ENCODE results near the gene PRR29.

PRR29 gene

GRCh38 chr17:64024781-64025731 is 26.9 kb downstream of the PRR29 start:
- no peak for TF ChIP-seq EZH2 (IDR thresholded peaks at IDR 0.05; ENCODE audit: borderline replicate concordance, low read length)
- TF ChIP-seq CTCF (IDR thresholded peaks at IDR 0.05; ENCODE audit: low read length), result no peak
- H3K27me3 ChIP-seq (ENCODE audit: insufficient read depth, low read length), result no peaks in the 10 kb centered on the region
- H3K36me3 ChIP-seq (ENCODE audit: insufficient read depth, low read length), result no peaks in the 10 kb centered on the region
- peak overlapping the region; percentile 54 for H3K9ac ChIP-seq (ENCODE audit: low read length)
- peak overlapping the region; percentile 55 for H3K4me2 ChIP-seq (ENCODE audit: low read length)
- peaks cover 19% of the 10 kb centered on the region for H3F3A ChIP-seq (ENCODE audit: insufficient read depth, low read length)
- no peaks in the 10 kb centered on the region for H3K79me2 ChIP-seq (ENCODE audit: insufficient read depth, low read length)
- no peaks in the 10 kb centered on the region for H3K9me2 ChIP-seq (ENCODE audit: low read depth, low read length)
- peaks cover 62% of the 10 kb centered on the region for H3K4me1 ChIP-seq (ENCODE audit: insufficient read depth, low read length, severe bottlenecking)
- H3K27ac ChIP-seq (ENCODE audit: low read depth, low read length, poor library complexity, severe bottlenecking), result peak overlapping the region; percentile 94
- H2AFZ ChIP-seq (ENCODE audit: low read length), result peak overlapping the region; percentile 89
- peak overlapping the region; percentile 36 for H3K4me3 ChIP-seq (ENCODE audit: low read depth, low read length, poor library complexity, severe bottlenecking)
- no peaks in the 10 kb centered on the region for H4K20me1 ChIP-seq (ENCODE audit: insufficient read depth, low read length)
- no peaks in the 10 kb centered on the region for H3K9me3 ChIP-seq (ENCODE audit: low read length)

DNA sequence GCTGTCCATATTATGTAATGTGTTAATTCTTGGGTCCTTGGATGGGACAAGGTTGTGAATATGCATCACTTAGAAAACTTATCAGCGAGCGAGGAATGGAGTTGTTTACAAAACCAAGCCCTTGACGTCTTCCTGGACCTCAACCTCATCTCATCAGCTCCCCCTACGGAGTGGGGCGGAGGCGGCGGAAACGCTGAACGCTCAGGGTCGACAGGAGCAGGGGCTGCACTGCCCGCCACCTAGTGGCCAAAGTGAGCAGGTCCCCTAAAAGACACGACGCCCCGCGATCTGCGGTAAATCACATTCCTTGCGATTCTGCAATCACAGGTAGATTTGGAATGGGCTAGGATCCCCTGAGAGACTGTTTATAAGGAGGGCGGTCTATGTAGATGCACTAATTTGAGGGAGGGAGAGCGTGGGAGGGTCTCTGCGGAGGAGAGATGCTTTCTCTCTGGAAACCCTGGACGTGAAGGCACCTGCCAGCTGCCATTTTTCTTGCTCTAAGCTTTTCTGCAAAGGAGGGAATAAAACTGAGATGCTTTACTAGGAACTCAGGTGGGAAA is 27.7 kb downstream of the PRR29 start:
- peak; percentile 100 for TF ChIP-seq CTCF (IDR thresholded peaks at IDR 0.05; ENCODE audit: low read length)
- TF ChIP-seq EZH2 (IDR thresholded peaks at IDR 0.05; ENCODE audit: borderline replicate concordance, low read length), result no peak
- no peaks in the 10 kb centered on the region for H3K9me3 ChIP-seq (ENCODE audit: low read length)
- H3K9me2 ChIP-seq (ENCODE audit: low read depth, low read length), result no peaks in the 10 kb centered on the region
- H3K27me3 ChIP-seq (ENCODE audit: insufficient read depth, low read length), result no peaks in the 10 kb centered on the region
- peaks cover 16% of the 10 kb centered on the region for H3F3A ChIP-seq (ENCODE audit: insufficient read depth, low read length)
- peak overlapping the region; percentile 36 for H3K4me3 ChIP-seq (ENCODE audit: low read depth, low read length, poor library complexity, severe bottlenecking)
- peak overlapping the region; percentile 89 for H2AFZ ChIP-seq (ENCODE audit: low read length)
- no peaks in the 10 kb centered on the region for H3K36me3 ChIP-seq (ENCODE audit: insufficient read depth, low read length)
- peak overlapping the region; percentile 55 for H3K4me2 ChIP-seq (ENCODE audit: low read length)
- peak overlapping the region; percentile 94 for H3K27ac ChIP-seq (ENCODE audit: low read depth, low read length, poor library complexity, severe bottlenecking)
- H3K79me2 ChIP-seq (ENCODE audit: insufficient read depth, low read length), result no peaks in the 10 kb centered on the region
- peak overlapping the region; percentile 54 for H3K9ac ChIP-seq (ENCODE audit: low read length)
- H3K4me1 ChIP-seq (ENCODE audit: insufficient read depth, low read length, severe bottlenecking), result peaks cover 54% of the 10 kb centered on the region
- H4K20me1 ChIP-seq (ENCODE audit: insufficient read depth, low read length), result no peaks in the 10 kb centered on the region

GRCh38 chr17:64028874-64029464 is 30.8 kb downstream of the PRR29 start:
- no peaks in the 10 kb centered on the region for H3K9me2 ChIP-seq (ENCODE audit: low read depth, low read length)
- H2AFZ ChIP-seq (ENCODE audit: low read length), result no peak overlapping the region
- H3K79me2 ChIP-seq (ENCODE audit: insufficient read depth, low read length), result no peaks in the 10 kb centered on the region
- H3K4me1 ChIP-seq (ENCODE audit: insufficient read depth, low read length, severe bottlenecking), result peaks cover 28% of the 10 kb centered on the region
- H3K27me3 ChIP-seq (ENCODE audit: insufficient read depth, low read length), result no peaks in the 10 kb centered on the region
- no peak overlapping the region for H3K4me2 ChIP-seq (ENCODE audit: low read length)
- H3F3A ChIP-seq (ENCODE audit: insufficient read depth, low read length), result peaks cover 7% of the 10 kb centered on the region
- H3K9me3 ChIP-seq (ENCODE audit: low read length), result no peaks in the 10 kb centered on the region
- H3K4me3 ChIP-seq (ENCODE audit: low read depth, low read length, poor library complexity, severe bottlenecking), result no peak overlapping the region
- H4K20me1 ChIP-seq (ENCODE audit: insufficient read depth, low read length), result no peaks in the 10 kb centered on the region
- no peak overlapping the region for H3K27ac ChIP-seq (ENCODE audit: low read depth, low read length, poor library complexity, severe bottlenecking)
- H3K9ac ChIP-seq (ENCODE audit: low read length), result no peak overlapping the region
- no peaks in the 10 kb centered on the region for H3K36me3 ChIP-seq (ENCODE audit: insufficient read depth, low read length)
- TF ChIP-seq CTCF (IDR thresholded peaks at IDR 0.05; ENCODE audit: low read length) (peak; percentile 59), EZH2 (IDR thresholded peaks at IDR 0.05; ENCODE audit: borderline replicate concordance, low read length) (no peak)
